ENCODE results near the gene TENM4.

Gene TENM4

GRCh38 chr11:78672850-78673620 lies 767.8 kb downstream of the TENM4 start:
- H3K9me3 Mint-ChIP-seq (ENCODE audit: low read depth), result no peaks in the 10 kb centered on the region
- peaks cover 3% of the 10 kb centered on the region for H3K27me3 Mint-ChIP-seq
- H3K36me3 Mint-ChIP-seq, result no peaks in the 10 kb centered on the region
- no peak overlapping the region for H3K27ac Mint-ChIP-seq
- H3K4me1 Mint-ChIP-seq (ENCODE audit: low read depth), result no peaks in the 10 kb centered on the region
- no peak overlapping the region for H3K4me3 Mint-ChIP-seq

DNA sequence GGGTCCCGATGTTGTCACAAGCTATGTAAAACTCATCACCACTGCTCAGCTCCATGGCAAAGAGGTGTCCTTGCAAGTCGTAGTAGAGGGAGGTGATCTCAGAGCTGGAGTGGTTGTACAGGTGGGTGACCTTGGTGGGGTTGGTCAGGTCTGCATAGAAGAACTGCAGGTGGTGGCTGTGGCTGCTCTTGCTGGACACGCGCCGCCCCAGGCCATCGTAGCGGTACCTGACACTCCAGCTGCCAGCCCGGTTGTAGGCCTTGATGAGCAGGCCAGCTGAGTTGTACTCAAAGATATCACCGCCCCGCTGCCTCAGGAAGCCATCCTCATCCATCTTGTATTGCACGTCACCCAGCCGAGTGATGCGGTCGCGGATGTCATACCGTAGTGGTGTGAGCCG lies 771.6 kb downstream of the TENM4 start:
- H3K4me3 Mint-ChIP-seq, result no peak overlapping the region
- H3K9me3 Mint-ChIP-seq (ENCODE audit: low read depth), result no peaks in the 10 kb centered on the region
- H3K4me1 Mint-ChIP-seq (ENCODE audit: low read depth), result no peaks in the 10 kb centered on the region
- no peaks in the 10 kb centered on the region for H3K36me3 Mint-ChIP-seq
- no peak overlapping the region for H3K27ac Mint-ChIP-seq
- peaks cover 4% of the 10 kb centered on the region for H3K27me3 Mint-ChIP-seq

- Mint-ChIP-seq H3K4me3 (no peak overlapping the region), H3K36me3 (no peaks in the 10 kb centered on the region), H3K9me3 (ENCODE audit: low read depth) (no peaks in the 10 kb centered on the region), H3K4me1 (ENCODE audit: low read depth) (no peaks in the 10 kb centered on the region), H3K27ac (no peak overlapping the region), H3K27me3 (peaks cover 5% of the 10 kb centered on the region)
Observed at GRCh38 chr11:78667461-78667860, 773.4 kb downstream of the TENM4 start.

DNA sequence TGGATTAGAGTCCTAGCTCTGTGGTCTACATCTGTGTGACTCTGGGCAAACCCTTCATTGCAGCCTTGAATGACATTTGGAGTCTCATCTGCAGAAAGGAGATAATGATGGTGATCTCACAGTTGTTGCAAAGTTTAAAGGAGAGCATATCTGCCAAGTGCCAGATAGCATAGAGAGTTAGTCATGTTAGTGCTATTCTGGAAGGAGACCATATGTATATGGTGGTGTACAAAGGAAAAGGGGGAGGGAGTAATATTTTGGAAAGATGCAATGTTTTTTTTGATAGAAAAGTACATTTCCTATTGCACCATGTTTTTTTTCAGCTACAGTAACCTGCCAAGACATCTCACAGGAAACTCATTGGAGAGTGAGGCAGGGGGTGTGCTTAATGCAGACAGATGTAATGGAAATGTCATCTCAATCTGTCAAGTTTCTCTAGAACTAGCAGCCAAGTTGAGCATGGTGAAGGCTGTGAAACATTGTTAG lies 774.1 kb downstream of the TENM4 start:
- Mint-ChIP-seq H3K36me3 (no peaks in the 10 kb centered on the region), H3K9me3 (ENCODE audit: low read depth) (no peaks in the 10 kb centered on the region), H3K4me3 (no peak overlapping the region), H3K4me1 (ENCODE audit: low read depth) (no peaks in the 10 kb centered on the region), H3K27ac (no peak overlapping the region), H3K27me3 (peaks cover 5% of the 10 kb centered on the region)

DNA sequence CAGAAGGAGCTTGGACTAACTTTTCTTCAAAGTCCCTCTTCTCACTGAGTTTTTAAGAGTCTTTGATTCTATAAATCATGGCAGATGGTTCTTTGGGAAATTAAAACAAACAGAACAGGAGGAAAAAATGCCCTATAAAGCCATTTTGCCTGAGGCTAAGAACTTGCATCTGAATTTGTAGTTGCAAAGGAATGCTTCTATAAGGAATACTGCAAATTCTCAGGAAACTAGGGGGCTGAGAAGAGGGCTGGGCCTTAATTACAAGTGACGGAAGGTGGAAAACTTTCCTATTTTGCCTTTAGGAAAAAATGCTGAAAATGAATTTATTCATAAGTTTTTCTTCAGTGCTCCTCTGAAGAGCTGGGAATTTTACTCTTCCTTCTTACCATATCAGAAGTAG lies 776.2 kb downstream of the TENM4 start:
- Mint-ChIP-seq H3K36me3 (no peaks in the 10 kb centered on the region), H3K27ac (no peak overlapping the region)

DNA sequence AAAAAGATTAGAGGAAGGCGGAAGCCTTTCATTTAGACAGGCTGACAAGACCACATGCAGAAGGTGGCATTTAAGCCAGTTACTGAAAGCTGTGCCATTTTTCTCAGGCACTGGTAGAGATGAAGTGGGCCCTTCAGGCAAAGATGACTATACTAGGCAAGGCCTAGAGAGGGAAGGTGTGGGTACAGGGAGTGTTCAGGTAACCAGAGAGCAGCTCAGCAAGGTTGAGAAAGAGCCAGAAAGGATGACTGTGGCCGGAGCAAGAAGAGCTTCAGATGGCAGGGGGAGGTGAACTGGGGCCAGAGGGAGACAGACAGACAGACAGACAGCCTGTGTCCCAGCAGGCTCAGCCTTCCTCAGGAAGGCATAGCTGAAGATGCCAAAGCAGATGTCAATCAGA lies 778.0 kb downstream of the TENM4 start:
- no peak overlapping the region for H3K4me3 Mint-ChIP-seq
- no peaks in the 10 kb centered on the region for H3K4me1 Mint-ChIP-seq (ENCODE audit: low read depth)
- no peaks in the 10 kb centered on the region for H3K9me3 Mint-ChIP-seq (ENCODE audit: low read depth)
- peaks cover 3% of the 10 kb centered on the region for H3K27me3 Mint-ChIP-seq
- no peak overlapping the region for H3K27ac Mint-ChIP-seq
- no peaks in the 10 kb centered on the region for H3K36me3 Mint-ChIP-seq

More for the DNA sequence above, 776.2 kb downstream of the TENM4 start:
- Mint-ChIP-seq H3K27me3 (peaks cover 5% of the 10 kb centered on the region), H3K9me3 (ENCODE audit: low read depth) (no peaks in the 10 kb centered on the region), H3K4me1 (ENCODE audit: low read depth) (no peaks in the 10 kb centered on the region), H3K4me3 (no peak overlapping the region)

DNA sequence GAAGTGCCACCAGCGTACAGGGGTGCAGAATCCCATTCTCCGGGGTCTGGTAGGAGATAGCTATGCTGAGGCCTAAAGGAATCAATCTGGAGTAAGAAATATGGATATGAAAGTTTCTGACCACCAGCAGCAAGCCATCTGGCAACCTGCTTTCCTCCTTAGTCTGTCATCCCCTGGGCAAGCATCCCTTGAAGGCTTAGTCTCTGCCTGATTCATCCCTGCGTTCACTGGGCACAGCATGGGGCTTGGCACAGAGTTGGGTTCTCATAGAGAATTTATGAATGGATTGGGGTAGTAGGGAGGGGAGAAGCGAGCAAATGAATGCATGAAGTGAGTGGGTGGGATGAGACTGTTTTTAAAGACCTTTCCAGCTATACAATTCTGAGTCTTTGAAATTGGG lies 780.4 kb downstream of the TENM4 start:
- Mint-ChIP-seq H3K4me1 (ENCODE audit: low read depth) (no peaks in the 10 kb centered on the region), H3K4me3 (no peak overlapping the region), H3K27me3 (peaks cover 1% of the 10 kb centered on the region), H3K27ac (no peak overlapping the region), H3K9me3 (ENCODE audit: low read depth) (no peaks in the 10 kb centered on the region), H3K36me3 (no peaks in the 10 kb centered on the region)

GRCh38 chr11:78659326-78660270 lies 781.2 kb downstream of the TENM4 start:
- no peak overlapping the region for H3K27ac Mint-ChIP-seq

GRCh38 chr11:78657968-78658839 lies 782.6 kb downstream of the TENM4 start:
- H3K4me3 Mint-ChIP-seq, result no peak overlapping the region
- no peaks in the 10 kb centered on the region for H3K27me3 Mint-ChIP-seq
- no peaks in the 10 kb centered on the region for H3K9me3 Mint-ChIP-seq (ENCODE audit: low read depth)
- no peaks in the 10 kb centered on the region for H3K36me3 Mint-ChIP-seq
- no peak overlapping the region for H3K27ac Mint-ChIP-seq
- no peaks in the 10 kb centered on the region for H3K4me1 Mint-ChIP-seq (ENCODE audit: low read depth)

More at GRCh38 chr11:78659326-78660270, 781.2 kb downstream of the TENM4 start:
- Mint-ChIP-seq H3K9me3 (ENCODE audit: low read depth) (no peaks in the 10 kb centered on the region), H3K36me3 (no peaks in the 10 kb centered on the region), H3K27me3 (peaks cover 1% of the 10 kb centered on the region), H3K4me3 (no peak overlapping the region), H3K4me1 (ENCODE audit: low read depth) (no peaks in the 10 kb centered on the region)

DNA sequence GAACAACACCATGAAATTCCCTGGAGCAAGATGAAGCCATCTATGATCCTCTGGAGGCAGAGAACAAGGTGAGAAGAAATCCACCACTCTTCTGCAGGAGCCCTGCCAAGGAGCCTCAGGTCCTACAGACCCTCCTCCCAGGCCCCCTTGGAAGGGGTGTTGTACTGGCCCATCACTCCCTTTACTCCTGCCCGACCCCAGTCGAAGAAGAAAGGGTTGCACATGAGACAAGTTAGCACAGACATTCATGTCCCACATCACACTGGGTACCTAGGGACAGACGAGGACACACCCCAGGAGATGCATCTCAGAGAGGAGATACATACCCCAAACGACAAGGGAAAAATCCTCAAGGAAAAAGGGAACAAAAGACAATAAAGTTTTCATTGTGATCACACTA lies 783.4 kb downstream of the TENM4 start:
- no peaks in the 10 kb centered on the region for H3K9me3 Mint-ChIP-seq (ENCODE audit: low read depth)
- H3K27me3 Mint-ChIP-seq, result no peaks in the 10 kb centered on the region
- H3K36me3 Mint-ChIP-seq, result no peaks in the 10 kb centered on the region
- H3K27ac Mint-ChIP-seq, result no peak overlapping the region
- H3K4me1 Mint-ChIP-seq (ENCODE audit: low read depth), result peaks cover 2% of the 10 kb centered on the region
- H3K4me3 Mint-ChIP-seq, result no peak overlapping the region

DNA sequence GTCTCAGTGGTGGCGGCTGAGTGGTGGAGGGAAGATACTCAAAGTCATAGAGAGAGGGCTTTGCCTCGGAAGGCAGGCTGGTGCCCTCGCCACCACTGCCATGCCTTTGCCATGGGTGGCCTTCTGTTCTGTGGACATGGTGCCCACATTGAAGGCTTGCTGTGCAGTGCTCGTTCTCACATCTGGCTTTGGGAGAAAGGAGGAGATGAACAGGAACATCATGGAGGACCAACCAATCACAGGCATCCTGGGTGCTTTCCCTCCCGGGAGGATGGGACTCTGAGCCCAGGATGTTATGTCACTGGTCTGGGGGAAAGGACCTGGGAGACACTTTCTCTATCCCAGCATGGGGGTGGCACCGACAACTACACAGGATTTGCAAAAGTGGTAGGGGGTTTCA lies 783.8 kb downstream of the TENM4 start:
- Mint-ChIP-seq H3K27ac (no peak overlapping the region), H3K27me3 (no peaks in the 10 kb centered on the region), H3K4me3 (no peak overlapping the region), H3K4me1 (ENCODE audit: low read depth) (peaks cover 5% of the 10 kb centered on the region), H3K9me3 (ENCODE audit: low read depth) (no peaks in the 10 kb centered on the region), H3K36me3 (no peaks in the 10 kb centered on the region)

GRCh38 chr11:78656327-78656726 lies 784.5 kb downstream of the TENM4 start:
- Mint-ChIP-seq H3K4me1 (ENCODE audit: low read depth) (peaks cover 10% of the 10 kb centered on the region), H3K27ac (no peak overlapping the region), H3K4me3 (no peak overlapping the region), H3K36me3 (no peaks in the 10 kb centered on the region), H3K9me3 (ENCODE audit: low read depth) (no peaks in the 10 kb centered on the region), H3K27me3 (no peaks in the 10 kb centered on the region)

DNA sequence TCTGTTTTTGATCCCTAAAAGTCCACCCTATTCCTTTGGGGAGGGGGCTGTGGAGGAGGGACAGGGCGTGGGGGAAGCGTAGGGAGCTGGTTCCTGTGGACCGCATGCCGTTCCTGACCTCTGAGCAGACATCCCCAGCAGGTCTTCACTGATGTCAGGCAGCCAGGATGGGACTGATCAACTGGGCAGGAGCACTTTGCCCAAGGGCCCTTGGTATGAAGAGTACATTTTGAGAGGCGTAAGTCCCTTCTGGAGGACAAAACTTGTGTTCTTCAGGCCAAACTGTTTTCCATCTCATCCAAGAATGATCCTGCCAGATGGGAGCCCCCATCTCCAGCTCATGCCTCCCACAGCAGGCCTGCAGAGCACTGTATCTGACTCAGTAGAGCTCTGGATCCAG lies 785.3 kb downstream of the TENM4 start:
- H3K36me3 Mint-ChIP-seq, result no peaks in the 10 kb centered on the region
- no peaks in the 10 kb centered on the region for H3K9me3 Mint-ChIP-seq (ENCODE audit: low read depth)
- H3K27me3 Mint-ChIP-seq, result no peaks in the 10 kb centered on the region
- H3K27ac Mint-ChIP-seq, result no peak overlapping the region
- peaks cover 11% of the 10 kb centered on the region for H3K4me1 Mint-ChIP-seq (ENCODE audit: low read depth)
- no peak overlapping the region for H3K4me3 Mint-ChIP-seq

DNA sequence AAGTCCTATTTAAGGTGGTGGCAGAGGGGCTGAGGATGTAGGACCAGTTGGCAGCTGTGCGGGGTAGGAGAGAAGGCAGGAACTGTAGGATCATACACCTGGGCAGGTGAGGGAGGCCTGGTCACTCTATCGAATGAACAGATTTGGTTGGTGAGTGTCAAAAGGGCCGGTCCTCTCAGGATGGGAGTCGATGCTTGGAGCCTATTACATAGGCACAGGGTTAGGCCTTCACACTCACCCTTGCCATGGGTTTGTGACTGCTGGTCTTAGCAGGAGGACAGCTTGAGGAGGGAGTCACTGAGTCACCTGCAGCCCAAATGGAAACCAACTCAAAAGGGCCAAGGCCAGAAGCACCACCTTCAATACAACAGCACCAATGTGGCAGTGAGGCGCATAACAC lies 786.0 kb downstream of the TENM4 start:
- H3K27ac Mint-ChIP-seq, result no peak overlapping the region
- no peaks in the 10 kb centered on the region for H3K36me3 Mint-ChIP-seq
- no peaks in the 10 kb centered on the region for H3K9me3 Mint-ChIP-seq (ENCODE audit: low read depth)
- H3K4me1 Mint-ChIP-seq (ENCODE audit: low read depth), result peaks cover 11% of the 10 kb centered on the region
- no peak overlapping the region for H3K4me3 Mint-ChIP-seq
- H3K27me3 Mint-ChIP-seq, result no peaks in the 10 kb centered on the region
